ENCODE results near the gene PRICKLE3.
"Not testable (repeated sequence)": the region's sequence is repeated elsewhere in the genome, so short reads cannot be mapped to it uniquely, and the experiment has no call there.

PRICKLE3 gene

DNA sequence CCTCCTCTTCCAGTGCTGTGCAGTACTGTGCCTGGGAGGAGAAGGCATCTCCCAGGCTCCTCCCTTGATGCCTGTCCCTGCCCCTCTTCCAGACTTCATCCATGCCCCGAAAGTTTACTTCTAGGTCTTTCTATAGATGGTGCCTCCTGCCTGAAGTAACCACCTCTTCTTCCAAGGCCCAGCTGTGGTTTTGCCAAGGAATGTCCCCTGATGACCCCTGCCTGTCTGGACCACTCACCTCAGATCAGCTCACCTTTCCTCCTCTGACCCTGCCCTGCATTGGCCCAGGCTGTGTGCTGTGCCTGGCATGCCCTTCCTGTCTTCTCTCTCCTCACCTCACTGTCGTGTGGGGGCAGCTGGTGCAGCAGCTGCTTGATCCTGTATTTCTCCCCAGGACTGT lies 6.8 kb downstream of the PRICKLE3 start:
- DNase-seq (ENCODE audit: low spot score), result no peak

DNA sequence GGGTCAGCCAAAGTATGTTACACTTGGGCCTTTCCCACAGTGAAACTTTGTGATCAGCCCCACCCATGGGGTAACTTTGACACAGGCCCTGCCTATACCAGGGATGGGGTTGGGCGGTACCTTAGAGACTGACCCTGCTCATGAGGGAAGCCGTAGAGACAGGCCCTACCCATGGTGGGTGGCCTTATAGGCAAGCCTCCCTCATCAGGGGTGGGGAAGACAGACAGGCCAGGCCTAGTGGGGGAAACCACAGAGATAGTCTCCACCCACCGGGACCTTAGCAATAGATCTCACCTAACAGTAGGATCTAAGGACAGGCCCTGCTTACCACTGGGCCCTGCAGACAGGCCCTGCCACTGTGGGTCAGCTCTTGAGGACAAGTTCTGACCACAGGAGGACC lies 7.6 kb downstream of the PRICKLE3 start:
- DNase-seq (ENCODE audit: low spot score), result no peak

DNA sequence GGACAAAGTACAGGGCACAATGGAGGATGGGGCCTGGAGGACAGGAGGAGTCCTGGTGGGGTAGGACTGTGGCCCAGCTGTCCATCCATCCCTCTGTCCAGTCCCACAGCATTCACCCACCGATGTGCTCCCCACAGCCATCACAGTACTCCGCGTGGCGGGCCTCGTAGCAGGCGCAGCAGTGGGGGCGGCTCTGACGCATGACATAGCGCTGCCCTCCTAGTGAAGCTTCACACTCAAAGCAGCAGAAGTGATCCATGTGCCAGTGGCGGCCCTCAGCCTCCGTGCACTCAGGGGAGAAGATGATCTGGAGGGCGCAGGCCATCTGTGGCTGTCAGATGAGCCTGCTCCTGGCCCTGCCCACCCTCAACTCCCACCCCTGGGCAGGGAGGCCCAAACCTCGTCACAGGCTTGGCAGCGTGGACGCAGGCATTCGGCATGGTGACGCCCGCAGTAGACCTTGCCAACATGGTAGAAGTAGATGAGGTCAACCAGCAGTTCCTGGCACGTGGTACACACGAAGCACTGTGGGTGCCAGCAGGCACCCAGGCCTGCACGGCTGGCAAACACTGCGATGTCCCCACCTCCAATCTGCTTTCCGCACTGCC lies 8.2 kb downstream of the PRICKLE3 start:
- no peak for DNase-seq (ENCODE audit: low spot score)

- DNase-seq (ENCODE audit: low spot score), result peak; percentile 54
Observed at GRCh38 chrX:49177338-49177833, 8.8 kb downstream of the PRICKLE3 start.

DNA sequence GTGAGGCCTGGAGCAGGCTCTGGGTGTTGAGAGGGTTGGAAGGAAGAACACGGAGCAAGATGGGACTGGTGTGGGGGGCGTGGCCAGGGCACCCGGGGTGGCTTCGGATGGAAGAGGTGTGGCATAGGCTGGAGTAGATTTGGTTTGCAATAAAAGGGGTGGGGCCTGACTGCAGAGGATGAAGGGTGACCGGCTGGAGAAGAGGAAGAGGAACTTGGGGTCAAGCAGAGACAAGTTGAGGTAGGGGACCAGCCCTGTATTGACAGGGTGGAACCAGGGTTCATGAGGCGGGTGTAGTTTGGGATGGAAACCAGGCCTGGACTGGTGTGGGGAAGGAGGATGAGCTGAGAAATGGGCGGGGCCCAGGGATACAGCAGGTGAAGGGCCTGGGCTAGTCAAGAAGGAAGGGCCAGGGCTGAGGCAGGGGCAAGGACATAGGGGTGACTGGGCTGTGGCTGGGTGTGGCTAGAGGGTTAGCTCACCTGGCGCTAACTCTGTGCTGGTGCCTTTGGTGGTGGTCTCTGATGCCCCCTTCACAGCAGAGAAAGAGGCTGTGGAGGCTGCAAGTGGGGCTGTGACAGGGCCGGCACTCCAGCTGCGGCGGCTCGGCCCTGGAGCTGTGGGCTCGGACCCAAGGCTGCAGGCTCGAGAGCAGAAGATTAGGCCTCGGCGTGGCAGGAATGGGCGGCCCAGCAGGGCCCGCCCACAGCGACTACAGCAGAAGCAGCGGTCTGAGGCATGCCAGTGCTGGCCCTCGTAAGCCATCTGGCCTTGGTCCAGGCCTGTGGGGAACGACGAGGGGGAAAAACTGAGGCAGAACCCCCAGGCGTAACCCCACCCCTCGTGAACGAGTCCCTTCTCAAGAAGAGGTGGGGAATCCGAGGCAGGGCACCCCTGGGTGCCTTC lies 9.5 kb downstream of the PRICKLE3 start:
- DNase-seq (ENCODE audit: low spot score), result no peak

DNA sequence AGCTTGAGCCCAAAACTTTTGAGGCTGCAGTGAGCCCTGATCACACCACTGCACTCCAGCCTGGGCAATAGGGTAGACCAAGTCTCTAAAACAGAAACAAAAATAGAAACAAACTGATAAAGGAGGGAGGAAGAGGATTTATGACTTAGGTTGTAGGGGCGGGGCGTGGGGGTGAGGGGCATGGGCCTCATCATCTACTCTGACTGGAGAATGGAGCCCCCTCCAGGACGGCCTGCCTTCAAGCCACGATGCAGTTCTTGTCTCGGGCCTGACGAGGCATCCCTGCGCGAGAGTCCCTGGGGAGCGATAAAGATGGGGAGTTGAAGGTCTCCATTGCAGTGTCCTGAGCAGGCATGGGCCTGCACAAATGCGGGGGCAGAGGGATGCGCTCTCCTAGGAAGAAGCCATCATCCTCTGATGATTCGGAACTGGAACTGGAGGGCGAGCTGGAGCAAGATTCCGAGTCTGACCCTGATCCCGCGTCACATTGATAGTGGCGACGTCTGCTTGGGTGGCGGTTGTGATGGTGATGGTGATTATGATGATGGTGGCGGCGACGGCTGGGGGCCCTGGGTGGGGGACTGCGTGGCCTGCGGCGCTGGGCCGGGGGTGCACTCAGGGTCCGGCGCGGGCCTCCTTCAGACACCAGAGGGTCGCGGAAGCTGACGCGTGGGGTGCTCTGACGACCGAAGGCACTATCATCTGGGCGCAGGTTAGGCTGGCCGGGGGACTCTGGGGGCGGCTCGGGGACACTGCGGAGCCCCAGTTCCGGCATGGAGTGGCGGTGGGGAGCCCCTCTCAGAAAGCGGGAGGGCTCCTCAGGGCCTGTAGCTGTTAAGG lies 10.5 kb downstream of the PRICKLE3 start:
- no peak for DNase-seq (ENCODE audit: low spot score)

DNA sequence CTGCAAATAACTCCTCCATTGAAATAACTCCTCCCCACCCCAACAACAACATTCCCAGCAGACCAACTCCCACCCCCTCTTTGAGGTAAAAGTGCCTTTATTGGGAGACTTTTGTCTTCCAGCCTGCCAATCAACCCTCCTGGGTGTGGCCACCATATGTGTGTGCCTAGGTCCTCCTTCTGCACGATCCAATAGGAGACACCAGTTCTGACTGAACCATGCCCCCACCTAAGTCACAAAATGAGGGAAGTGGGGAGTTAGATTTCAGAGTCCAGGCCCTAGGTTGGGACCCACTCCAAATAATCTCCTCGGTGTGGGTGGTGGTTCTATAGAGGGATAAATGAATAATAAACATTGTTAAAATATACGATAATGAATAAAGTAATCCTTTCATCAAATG lies 11.4 kb downstream of the PRICKLE3 start:
- no peak for DNase-seq (ENCODE audit: low spot score)

DNA sequence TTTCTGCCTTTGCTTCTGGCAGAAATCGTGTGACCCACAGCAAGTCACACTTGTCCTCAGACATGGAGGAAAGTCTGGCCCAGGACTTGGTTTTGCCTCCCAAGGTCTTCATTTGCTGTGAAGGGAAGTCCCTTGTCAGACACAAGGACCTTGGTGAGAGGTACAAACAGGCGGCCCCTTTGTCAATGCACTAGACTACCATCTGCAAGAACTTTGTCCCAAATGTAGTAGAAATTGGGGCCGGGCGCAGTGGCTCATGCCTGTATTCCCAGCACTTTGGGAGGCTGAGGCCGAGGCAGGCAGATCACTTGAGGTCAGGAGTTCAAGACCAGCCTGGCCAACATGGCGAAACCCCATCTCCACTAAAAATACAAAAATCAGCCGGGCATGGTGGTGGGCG lies 12.6 kb downstream of the PRICKLE3 start:
- DNase-seq (ENCODE audit: low spot score), result not testable (repeated sequence)

DNA sequence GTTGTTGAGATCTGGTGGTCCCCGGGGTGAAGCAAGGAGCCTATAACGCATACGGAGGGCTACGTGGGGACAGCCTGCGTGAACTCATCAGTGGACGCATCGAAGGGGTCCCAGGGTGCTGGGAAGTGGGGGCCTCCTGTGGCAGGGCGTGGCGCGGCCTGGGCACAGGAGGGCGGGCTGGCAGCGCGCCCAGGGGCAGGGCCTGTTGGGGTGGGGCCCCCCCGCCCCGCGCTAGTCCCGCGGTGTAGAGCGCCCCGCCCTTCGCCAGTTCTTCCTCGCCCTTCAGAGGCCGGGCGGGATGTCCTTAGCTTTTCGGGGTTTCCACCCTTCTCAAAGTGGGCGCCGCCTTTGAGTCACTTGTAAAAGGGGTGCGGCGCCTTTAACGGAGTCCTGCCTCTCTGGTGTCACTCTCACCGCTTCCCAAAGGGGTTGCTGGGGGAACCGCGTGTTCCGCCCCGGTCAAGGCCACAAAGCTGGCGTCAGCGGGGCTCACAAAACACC lies 13.8 kb downstream of the PRICKLE3 start:
- DNase-seq (ENCODE audit: low spot score), result no peak

DNA sequence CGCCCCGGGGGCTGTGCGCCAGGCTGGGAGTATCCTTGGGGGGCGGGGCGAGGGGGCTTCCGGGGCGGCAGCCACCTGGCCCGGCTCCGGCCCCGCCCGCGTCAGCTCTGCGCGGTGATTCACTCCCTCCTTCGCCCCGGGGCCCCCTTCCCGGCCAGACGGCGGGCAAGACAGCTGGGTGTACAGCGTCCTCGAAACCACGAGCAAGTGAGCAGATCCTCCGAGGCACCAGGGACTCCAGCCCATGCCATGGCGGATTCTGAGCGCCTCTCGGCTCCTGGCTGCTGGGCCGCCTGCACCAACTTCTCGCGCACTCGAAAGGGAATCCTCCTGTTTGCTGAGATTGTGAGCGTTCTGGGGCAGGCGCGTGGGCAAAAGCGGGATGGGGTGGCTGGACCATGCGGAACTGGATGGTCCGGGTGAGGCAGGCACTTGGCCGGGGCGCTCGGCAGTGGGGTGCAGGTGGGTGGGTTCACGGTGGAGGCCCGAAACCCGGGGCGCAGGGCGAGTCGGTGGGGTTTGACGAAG lies 14.4 kb downstream of the PRICKLE3 start, which contains the start of gene PLP2:
Gene PLP2, plus strand, starts transcription at position 147 of the 528 bp plus-strand sequence. Its CDS starts 103 bp downstream, at position 250.
- DNase-seq (ENCODE audit: low spot score), result no peak

DNA sequence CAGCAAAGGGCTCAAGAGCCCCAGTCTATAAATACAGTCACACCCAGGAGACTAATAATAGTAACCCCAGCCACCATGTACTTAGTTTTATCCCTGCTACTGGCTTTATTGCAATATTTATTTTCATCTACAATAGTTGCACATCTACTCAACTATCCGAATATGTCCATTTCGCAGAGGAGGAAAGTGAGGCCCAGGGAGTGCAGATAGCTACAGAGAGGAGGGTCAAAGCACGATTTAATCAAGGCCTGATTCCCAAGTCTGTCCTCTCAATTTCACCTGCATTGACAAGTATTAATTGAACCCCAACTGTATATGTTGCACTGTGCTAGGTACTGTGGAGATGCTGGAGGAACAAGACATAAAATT lies 18.4 kb downstream of the PRICKLE3 start:
- no peak for DNase-seq (ENCODE audit: low spot score)

DNA sequence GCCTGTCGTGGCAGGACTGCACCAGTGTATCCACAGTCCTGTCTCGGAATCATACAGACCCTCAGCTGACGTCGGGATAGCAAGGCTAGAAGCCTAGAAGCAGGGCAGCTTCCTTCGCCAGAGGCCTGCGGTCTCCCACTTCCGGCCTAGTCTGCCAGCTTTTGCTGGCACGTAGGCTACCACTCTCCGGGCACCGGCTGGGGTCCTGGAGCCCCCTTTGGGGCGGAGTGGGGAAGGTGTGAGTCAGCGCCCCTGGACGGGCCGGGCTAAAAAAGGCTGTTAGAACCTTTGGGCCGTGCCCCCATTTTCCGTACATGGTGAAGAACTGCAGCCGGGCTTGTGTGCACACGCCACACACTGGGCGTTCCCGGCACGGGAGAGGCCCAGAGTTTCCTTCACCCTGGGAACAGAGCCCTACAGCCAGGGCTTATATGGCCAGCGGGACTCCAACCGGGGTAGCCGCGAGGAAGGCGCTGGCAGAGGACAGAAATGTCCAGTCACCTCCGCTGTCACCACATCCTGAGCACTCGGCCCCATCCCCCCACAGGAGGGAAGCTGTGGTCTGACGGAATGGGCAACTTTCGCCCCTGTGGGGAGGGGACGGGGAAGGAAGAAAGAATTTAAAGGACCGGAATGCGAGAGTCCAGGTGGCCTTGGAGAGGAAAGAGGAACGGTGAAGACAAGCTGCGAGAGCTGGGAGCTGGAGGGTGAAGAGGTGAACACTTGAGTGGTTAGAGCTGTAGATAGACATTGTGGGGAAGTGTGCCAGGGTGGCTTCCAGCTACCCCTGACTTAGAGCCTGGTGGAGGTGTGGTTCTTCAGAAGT lies 19.0 kb downstream of the PRICKLE3 start:
- no peak for DNase-seq (ENCODE audit: low spot score)

GRCh38 chrX:49165901-49166881 lies 20.0 kb downstream of the PRICKLE3 start:
- DNase-seq (ENCODE audit: low spot score), result no peak

DNA sequence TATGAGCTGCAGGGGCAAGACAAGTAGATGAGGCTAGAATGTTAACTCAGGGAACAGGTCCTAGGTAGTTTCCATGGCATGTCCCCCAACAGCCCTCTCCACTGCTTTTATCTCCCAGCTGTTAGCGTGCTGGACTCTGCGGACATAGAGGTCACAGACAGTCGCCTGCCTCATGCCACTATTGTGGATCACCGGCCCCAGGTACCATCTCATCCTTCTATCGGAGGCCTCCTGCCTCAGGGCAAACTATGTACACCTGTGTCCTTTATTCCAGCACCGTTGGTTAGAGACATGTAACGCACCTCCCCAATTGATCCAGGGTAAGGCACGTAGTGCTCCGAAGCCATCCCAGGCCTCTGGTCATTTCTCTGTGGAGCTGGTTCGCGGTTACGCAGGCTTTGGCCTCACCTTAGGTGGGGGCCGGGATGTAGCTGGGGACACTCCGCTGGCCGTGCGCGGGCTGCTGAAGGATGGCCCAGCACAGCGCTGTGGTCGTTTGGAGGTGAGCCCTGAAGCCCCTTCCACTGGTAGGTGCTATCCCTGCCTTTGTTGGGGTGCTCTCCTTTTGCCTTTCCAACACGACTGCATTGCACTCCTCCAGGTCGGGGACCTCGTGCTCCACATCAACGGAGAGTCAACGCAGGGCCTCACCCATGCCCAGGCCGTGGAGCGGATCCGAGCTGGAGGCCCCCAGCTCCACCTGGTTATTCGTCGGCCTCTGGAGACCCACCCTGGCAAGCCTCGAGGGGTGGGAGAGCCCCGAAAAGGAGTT lies 21.4 kb downstream of the PRICKLE3 start:
- no peak for DNase-seq (ENCODE audit: low spot score)

DNA sequence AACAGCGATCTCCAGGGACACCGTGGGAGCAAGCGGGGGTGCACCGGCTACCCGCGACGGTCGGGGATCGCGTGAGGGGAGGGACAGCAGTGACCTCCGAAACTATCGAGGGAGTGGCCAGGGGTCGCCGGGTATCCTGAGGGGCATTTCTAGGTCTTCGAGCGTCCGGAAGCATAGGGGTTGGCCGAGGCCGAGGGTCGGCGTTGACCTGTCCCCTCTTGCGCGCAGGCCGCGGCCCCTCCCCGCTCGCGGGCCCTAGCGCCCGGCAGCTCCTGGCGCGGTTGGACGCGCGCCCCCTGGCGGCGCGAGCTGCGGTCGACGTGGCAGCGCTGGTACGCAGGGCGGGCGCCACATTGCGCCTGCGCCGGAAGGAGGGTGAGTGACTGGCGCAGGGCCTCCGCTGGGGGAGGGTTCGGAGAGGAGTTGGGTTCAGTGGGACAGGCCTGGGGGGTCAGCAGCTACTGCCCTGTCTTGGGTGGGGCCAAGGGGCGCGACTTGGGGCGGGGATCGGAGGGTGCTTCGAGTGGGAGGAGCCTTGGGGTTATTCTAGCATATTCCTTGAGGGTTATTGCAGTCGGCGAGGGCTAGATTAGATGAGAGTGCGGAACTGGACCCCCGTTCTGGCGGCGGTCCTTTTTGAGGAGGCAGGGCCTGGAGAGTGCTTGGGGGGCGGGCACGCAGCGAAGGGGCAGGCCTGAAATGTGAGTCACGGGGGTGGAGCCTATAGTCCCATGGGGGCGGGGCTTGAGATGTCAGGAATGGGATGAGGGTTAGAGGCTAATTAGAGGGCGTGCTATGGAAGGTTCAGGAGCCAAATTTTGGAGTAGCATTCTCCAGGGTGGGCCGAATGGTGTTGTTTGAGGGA lies 22.4 kb downstream of the PRICKLE3 start:
- DNase-seq (ENCODE audit: low spot score), result peak; percentile 99

DNA sequence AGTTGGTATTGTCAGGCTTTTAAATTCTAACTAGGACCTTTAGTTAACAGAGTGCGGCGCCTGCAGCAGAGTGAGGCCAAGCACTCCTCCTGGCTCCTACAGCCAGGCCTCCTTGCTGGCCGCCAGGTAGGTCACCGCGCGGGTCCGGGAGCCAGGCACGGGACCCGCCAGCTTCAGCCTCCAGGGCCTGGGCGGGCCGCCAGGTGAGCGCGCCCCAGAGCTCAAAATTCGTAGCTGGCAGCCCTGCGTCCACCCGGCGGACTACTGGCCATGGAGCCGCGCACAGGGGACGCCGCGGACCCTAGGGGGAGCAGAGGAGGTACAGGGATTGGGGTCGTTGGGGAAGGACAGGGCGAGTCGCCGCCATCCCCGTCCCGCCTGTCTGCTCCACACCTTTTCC lies 23.6 kb downstream of the PRICKLE3 start, which contains the start of gene MAGIX:
Gene MAGIX, plus strand, starts transcription at position 139 of the 400 bp plus-strand sequence. Its CDS starts 132 bp downstream, at position 271.
- no peak for DNase-seq (ENCODE audit: low spot score)

GRCh38 chrX:49161632-49162031 lies 24.5 kb downstream of the PRICKLE3 start:
- DNase-seq (ENCODE audit: low spot score), result no peak

GRCh38 chrX:49160908-49161307 lies 25.3 kb downstream of the PRICKLE3 start:
- no peak for DNase-seq (ENCODE audit: low spot score)

Data from HuH-7 (cell line).